ENCODE data around the gene MAGED2.
A peak's percentile ranks its signal among the peaks of the same experiment; 100 is the strongest.
"Not testable (repeated sequence)": the region's sequence is repeated elsewhere in the genome, so short reads cannot be mapped to it uniquely, and the experiment has no call there.

Gene MAGED2, protein sequence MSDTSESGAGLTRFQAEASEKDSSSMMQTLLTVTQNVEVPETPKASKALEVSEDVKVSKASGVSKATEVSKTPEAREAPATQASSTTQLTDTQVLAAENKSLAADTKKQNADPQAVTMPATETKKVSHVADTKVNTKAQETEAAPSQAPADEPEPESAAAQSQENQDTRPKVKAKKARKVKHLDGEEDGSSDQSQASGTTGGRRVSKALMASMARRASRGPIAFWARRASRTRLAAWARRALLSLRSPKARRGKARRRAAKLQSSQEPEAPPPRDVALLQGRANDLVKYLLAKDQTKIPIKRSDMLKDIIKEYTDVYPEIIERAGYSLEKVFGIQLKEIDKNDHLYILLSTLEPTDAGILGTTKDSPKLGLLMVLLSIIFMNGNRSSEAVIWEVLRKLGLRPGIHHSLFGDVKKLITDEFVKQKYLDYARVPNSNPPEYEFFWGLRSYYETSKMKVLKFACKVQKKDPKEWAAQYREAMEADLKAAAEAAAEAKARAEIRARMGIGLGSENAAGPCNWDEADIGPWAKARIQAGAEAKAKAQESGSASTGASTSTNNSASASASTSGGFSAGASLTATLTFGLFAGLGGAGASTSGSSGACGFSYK

DNA sequence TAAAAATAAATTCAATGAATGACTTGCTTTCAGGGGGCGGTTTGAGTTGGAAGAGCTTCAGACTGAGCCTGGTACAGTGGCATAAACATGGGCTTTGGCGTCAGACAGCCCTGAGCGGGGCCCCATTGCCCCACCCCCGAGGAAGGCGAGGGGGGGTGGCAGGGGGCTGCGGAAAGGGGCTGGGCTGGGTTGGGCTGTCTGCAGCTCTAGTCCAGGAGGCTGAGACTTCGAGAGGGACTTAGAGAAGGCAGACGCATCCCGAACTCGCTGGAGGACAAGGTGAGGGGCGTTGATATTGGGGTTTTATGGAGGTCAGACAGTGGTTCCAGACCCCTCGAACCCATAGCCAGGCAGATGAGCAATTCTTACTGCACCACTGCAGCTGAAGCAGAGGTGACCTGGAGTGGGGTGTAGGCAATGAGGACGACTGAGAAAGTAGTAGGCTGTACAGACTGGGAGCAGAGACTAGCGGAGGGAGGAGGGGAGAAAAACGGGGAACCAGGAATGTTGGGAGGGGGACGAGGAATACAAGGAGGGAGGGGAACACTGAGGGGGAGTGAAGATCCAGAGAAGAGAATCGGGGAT, at the start of gene MAGED2:
Gene MAGED2 (plus strand): TSS at position 222 of the 585 bp plus-strand sequence. CDS start 1,587 bp downstream, outside the sequence.
- TF ChIP-seq, protein P1, sequence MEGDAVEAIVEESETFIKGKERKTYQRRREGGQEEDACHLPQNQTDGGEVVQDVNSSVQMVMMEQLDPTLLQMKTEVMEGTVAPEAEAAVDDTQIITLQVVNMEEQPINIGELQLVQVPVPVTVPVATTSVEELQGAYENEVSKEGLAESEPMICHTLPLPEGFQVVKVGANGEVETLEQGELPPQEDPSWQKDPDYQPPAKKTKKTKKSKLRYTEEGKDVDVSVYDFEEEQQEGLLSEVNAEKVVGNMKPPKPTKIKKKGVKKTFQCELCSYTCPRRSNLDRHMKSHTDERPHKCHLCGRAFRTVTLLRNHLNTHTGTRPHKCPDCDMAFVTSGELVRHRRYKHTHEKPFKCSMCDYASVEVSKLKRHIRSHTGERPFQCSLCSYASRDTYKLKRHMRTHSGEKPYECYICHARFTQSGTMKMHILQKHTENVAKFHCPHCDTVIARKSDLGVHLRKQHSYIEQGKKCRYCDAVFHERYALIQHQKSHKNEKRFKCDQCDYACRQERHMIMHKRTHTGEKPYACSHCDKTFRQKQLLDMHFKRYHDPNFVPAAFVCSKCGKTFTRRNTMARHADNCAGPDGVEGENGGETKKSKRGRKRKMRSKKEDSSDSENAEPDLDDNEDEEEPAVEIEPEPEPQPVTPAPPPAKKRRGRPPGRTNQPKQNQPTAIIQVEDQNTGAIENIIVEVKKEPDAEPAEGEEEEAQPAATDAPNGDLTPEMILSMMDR (conservative IDR thresholded peaks at IDR 0.05; ENCODE audit: low read length), result no peak
- peak within 1 kb of the TSS; percentile 86 for H3K4me3 ChIP-seq (ENCODE audit: low read length)
- peak; percentile 17 for DNase-seq (ENCODE audit: low read depth)

DNA sequence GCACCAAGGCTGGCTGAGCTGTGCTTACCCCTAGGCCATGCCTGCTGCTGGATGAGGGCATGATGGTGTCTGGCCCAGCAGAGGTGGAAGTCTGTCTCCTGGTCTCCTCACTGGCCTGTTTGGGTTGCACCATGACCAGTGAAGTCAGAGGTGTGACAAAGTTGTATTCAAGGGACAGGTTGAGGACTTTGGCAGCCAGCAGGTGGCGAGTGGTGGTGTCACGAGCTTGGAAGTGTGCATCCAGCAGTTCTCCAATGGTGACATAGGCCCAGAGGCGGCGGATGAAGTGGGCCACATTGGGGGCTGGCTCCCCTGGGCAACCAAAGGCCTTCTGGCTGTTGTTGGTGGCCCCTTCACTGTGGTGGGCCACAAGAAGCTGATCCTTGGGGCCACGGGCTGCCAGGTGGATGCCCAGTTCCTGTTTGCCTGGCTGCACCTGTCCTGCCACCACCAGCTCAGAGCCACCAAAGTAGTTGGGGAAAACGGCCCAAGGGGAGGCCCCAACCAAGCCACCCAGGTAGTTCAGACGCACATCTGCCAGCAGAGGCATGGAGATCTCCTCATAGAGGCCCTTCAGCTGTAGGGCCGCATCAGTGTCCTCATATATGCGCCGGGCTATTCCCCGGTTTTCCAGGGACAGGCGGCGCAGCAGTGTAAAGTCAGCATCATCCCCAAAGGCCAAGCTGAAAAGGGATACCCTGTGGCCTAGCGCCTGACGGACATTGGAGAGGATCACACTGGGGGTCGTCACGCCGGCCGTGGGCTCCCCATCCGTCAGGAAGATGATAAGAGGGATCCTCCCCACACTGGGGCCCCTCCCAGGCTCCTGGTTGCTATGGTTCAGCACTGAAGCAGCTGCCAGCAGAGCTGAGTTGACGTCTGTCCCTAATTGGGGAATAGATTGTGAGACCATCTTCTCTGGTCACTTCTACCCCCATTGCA, 49.2 kb upstream of the MAGED2 start:
- no peak for DNase-seq (ENCODE audit: low read depth)
- TF ChIP-seq, protein P1 (conservative IDR thresholded peaks at IDR 0.05; ENCODE audit: low read length), result no peak
- H3K4me3 ChIP-seq (ENCODE audit: low read length), result no peak overlapping the region

DNA sequence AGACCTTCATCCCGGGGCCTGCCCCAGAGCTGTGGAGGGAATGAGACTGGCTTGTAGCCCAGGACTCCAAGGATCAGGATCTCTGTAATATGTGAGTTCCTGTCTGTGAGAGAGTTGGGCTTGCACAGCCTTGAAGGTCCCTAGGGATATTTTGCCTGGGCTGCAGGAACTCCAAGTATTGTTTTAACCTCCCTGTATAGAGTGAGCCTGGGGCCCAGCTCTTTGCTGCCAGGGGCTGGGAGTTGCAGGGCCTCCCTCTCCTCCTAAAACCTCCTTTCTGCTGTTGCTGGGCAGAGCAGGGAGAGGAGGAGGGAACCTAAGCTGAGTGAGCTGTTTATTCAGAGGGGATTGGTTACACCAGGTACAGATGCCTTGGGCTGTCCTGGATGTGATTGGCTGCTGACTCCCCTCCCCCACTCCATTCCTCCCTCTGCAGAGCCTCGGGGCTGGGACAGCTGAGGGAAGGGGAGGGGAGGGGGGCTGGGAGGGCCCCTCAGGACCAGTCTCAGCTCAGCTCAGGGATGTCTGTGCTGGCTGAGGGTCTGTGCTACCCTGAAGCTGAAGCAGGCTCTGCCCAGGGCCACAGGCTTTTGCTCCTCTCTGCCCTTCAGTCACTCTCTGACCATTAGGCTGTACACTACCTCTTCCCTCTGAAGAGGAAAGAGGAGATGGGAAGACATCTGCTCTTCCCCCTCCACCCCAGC, 33.0 kb upstream of the MAGED2 start:
- not testable (repeated sequence) for H3K4me3 ChIP-seq (ENCODE audit: low read length)
- peak; percentile 1 for DNase-seq (ENCODE audit: low read depth)

DNA sequence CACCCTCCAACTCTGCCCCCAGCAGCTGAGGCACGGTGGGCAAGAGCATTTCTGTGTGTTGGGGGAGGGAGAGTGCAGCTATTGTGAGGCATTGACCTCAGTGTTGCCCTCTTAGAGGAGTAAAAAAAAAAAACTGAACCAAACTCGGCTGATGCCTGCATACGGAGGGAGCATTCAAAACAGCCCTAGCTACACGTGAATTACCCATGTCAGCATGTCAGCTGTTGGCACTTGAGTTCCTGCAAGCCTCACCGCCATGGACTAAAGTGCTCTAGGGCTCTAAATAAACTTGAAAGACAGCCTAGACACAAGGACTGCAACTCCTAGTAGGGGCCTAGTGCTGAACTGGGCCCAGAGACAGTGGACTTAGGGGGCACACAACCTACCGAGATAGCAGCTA, 31.5 kb upstream of the MAGED2 start:
- TF ChIP-seq, protein P1 (conservative IDR thresholded peaks at IDR 0.05; ENCODE audit: low read length), result no peak
- DNase-seq (ENCODE audit: low read depth), result no peak

DNA sequence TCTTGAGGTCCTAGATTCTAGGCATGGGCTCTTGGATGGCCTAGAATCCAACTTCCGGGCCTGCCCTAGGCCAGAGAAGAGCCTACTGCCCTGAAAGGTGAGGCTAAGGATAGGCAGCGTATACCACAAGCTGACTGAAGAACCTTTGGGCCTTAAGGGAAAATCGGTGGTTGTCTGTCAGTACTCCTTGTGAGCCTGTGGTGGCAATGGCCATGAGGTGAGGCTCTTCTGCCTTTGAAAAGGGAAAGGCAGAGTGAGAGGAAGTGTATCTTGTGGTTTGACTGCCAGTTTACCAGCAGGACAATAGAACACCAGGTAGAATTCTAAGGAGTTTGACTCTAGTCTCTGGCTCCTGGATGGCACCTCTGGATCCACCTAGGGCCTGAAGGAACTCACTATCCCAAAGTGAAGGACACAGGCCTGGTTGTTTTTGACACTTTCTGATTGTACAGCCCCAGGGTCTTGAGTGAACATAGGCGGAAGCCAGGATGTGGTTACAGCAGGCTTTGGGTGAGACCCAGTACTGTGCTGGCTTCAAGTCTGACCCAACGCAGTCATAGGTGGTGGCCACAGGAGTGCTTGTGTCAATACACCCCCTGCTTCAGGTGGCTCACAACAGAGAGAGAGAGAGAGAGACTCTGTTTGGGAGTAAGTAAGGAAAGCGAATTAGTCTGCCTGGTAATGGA, 30.4 kb upstream of the MAGED2 start:
- DNase-seq (ENCODE audit: low read depth), result no peak
- TF ChIP-seq, protein P1 (conservative IDR thresholded peaks at IDR 0.05; ENCODE audit: low read length), result no peak
- H3K4me3 ChIP-seq (ENCODE audit: low read length), result no peak overlapping the region

More for the DNA sequence above, 31.5 kb upstream of the MAGED2 start:
- no peak overlapping the region for H3K4me3 ChIP-seq (ENCODE audit: low read length)

DNA sequence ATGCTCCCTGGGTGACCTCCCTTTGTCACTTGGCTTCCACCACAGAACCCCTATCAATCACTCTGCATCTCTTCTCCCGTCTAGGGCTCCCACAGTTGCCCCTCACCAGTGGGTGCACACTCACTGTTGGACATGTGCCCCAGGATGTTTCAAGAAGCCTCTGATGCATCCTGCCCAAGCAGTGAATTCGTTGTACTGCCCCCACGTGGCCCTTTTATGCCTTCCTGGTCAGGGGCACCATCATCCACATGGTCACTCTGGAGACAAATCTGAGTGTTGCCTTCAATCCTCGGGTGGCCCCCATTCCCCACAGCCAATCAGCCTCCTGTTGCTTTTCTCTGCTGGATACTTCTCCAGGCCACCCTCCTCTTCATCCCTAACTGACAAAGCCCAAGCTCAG, 21.6 kb upstream of the MAGED2 start:
- DNase-seq (ENCODE audit: low read depth), result peak; percentile 1
- H3K4me3 ChIP-seq (ENCODE audit: low read length), result no peak overlapping the region
- TF ChIP-seq, protein P1 (conservative IDR thresholded peaks at IDR 0.05; ENCODE audit: low read length), result peak; percentile 26

All from AG10803 (cell line).